Measurements from ENCODE around the gene PSMD1.
"Not testable (repeated sequence)": the region's sequence is repeated elsewhere in the genome, so short reads cannot be mapped to it uniquely, and the experiment has no call there.

PSMD1 gene

GRCh38 chr2:231127480-231127879, 70.8 kb downstream of the PSMD1 start:
- H3K27me3 Mint-ChIP-seq = no peaks in the 10 kb centered on the region
- peaks cover 20% of the 10 kb centered on the region for H3K4me1 Mint-ChIP-seq
- no peaks in the 10 kb centered on the region for H3K9me3 Mint-ChIP-seq
- no peaks in the 10 kb centered on the region for H3K36me3 Mint-ChIP-seq
- no peak for DNase-seq
- no peak overlapping the region for H3K4me3 Mint-ChIP-seq
- no peak overlapping the region for H3K27ac Mint-ChIP-seq
- CTCF ChIA-PET = interaction anchor here (0.8 to 1.1 kb wide), 3 partner anchors 16 to 235 kb away, joined by 3 read pairs; no protein-coding TSS in a partner anchor

- no peak overlapping the region for H3K4me3 Mint-ChIP-seq
- H3K36me3 Mint-ChIP-seq = no peaks in the 10 kb centered on the region
- CTCF ChIA-PET = interaction anchor here (0.8 to 1.2 kb wide), 4 partner anchors 16 to 236 kb away, joined by 3 to 4 read pairs (median 3); no protein-coding TSS in a partner anchor
- H3K27ac Mint-ChIP-seq = no peak overlapping the region
- peaks cover 20% of the 10 kb centered on the region for H3K4me1 Mint-ChIP-seq
- no peaks in the 10 kb centered on the region for H3K27me3 Mint-ChIP-seq
- DNase-seq = no peak
- H3K9me3 Mint-ChIP-seq = no peaks in the 10 kb centered on the region
Observed at GRCh38 chr2:231127936-231128335, 71.3 kb downstream of the PSMD1 start.

- H3K27me3 Mint-ChIP-seq = no peaks in the 10 kb centered on the region
- no peaks in the 10 kb centered on the region for H3K36me3 Mint-ChIP-seq
- CTCF ChIA-PET = interaction anchor here (1.0 to 1.2 kb wide), 3 partner anchors 17 to 99 kb away, joined by 3 to 4 read pairs (median 3); no protein-coding TSS in a partner anchor
- H3K27ac Mint-ChIP-seq = no peak overlapping the region
- H3K4me1 Mint-ChIP-seq = peaks cover 15% of the 10 kb centered on the region
- no peaks in the 10 kb centered on the region for H3K9me3 Mint-ChIP-seq
- DNase-seq = no peak
- H3K4me3 Mint-ChIP-seq = no peak overlapping the region
Observed at GRCh38 chr2:231128541-231128940, 71.9 kb downstream of the PSMD1 start.

GRCh38 chr2:231129216-231129615, 72.5 kb downstream of the PSMD1 start:
- Mint-ChIP-seq H3K4me1 (peaks cover 11% of the 10 kb centered on the region), H3K27me3 (no peaks in the 10 kb centered on the region), H3K4me3 (no peak overlapping the region), H3K36me3 (no peaks in the 10 kb centered on the region), H3K9me3 (no peaks in the 10 kb centered on the region), H3K27ac (no peak overlapping the region)
- no peak for DNase-seq
- CTCF ChIA-PET = interaction anchor here (0.8 to 1.4 kb wide), 2 partner anchors 9 to 22 kb away, joined by 3 read pairs; no protein-coding TSS in a partner anchor

GRCh38 chr2:231130336-231131056, 73.8 kb downstream of the PSMD1 start:
- no peaks in the 10 kb centered on the region for H3K36me3 Mint-ChIP-seq
- CTCF ChIA-PET = interaction anchor here (0.7 to 1.4 kb wide), 2 partner anchors 10 to 52 kb away, joined by 3 read pairs; no protein-coding TSS in a partner anchor

GRCh38 chr2:231132129-231132528, 75.5 kb downstream of the PSMD1 start:
- no peaks in the 10 kb centered on the region for H3K36me3 Mint-ChIP-seq
- no peaks in the 10 kb centered on the region for H3K27me3 Mint-ChIP-seq
- CTCF ChIA-PET = no interaction called here
- no peak overlapping the region for H3K27ac Mint-ChIP-seq
- no peaks in the 10 kb centered on the region for H3K4me1 Mint-ChIP-seq
- DNase-seq = no peak
- H3K4me3 Mint-ChIP-seq = no peak overlapping the region
- H3K9me3 Mint-ChIP-seq = no peaks in the 10 kb centered on the region

More at GRCh38 chr2:231130336-231131056, 73.8 kb downstream of the PSMD1 start:
- Mint-ChIP-seq H3K27me3 (no peaks in the 10 kb centered on the region), H3K9me3 (no peaks in the 10 kb centered on the region), H3K4me3 (no peak overlapping the region), H3K4me1 (peaks cover under 1% of the 10 kb centered on the region), H3K27ac (no peak overlapping the region)
- no peak for DNase-seq

GRCh38 chr2:231133365-231134099, 76.9 kb downstream of the PSMD1 start:
- H3K9me3 Mint-ChIP-seq = no peaks in the 10 kb centered on the region
- no peak overlapping the region for H3K27ac Mint-ChIP-seq
- no peak overlapping the region for H3K4me3 Mint-ChIP-seq
- no peaks in the 10 kb centered on the region for H3K4me1 Mint-ChIP-seq
- H3K27me3 Mint-ChIP-seq = no peaks in the 10 kb centered on the region
- CTCF ChIA-PET = no interaction called here
- DNase-seq = no peak
- peaks cover 3% of the 10 kb centered on the region for H3K36me3 Mint-ChIP-seq

- H3K9me3 Mint-ChIP-seq = no peaks in the 10 kb centered on the region
- CTCF ChIA-PET = no interaction called here
- no peaks in the 10 kb centered on the region for H3K4me1 Mint-ChIP-seq
- DNase-seq = no peak
- H3K36me3 Mint-ChIP-seq = peaks cover 5% of the 10 kb centered on the region
- H3K4me3 Mint-ChIP-seq = no peak overlapping the region
- no peak overlapping the region for H3K27ac Mint-ChIP-seq
- H3K27me3 Mint-ChIP-seq = no peaks in the 10 kb centered on the region
Observed at GRCh38 chr2:231134910-231135655, 78.4 kb downstream of the PSMD1 start.

- DNase-seq = no peak
- Mint-ChIP-seq H3K9me3 (no peaks in the 10 kb centered on the region), H3K4me3 (no peak overlapping the region), H3K36me3 (peaks cover 6% of the 10 kb centered on the region), H3K27me3 (no peaks in the 10 kb centered on the region), H3K4me1 (no peaks in the 10 kb centered on the region), H3K27ac (no peak overlapping the region)
- CTCF ChIA-PET = interaction anchor here (0.6 kb wide), 1 partner anchor 277 kb away, joined by 3 read pairs; no protein-coding TSS in a partner anchor
Observed at GRCh38 chr2:231138699-231139098, 82.0 kb downstream of the PSMD1 start.

- H3K27ac Mint-ChIP-seq = no peak overlapping the region
- H3K27me3 Mint-ChIP-seq = no peaks in the 10 kb centered on the region
- no peaks in the 10 kb centered on the region for H3K9me3 Mint-ChIP-seq
- CTCF ChIA-PET = no interaction called here
- no peak overlapping the region for H3K4me3 Mint-ChIP-seq
- DNase-seq = no peak
- peaks cover 8% of the 10 kb centered on the region for H3K36me3 Mint-ChIP-seq
- H3K4me1 Mint-ChIP-seq = no peaks in the 10 kb centered on the region
Observed at GRCh38 chr2:231139796-231140195, 83.1 kb downstream of the PSMD1 start.

GRCh38 chr2:231140808-231141207, 84.1 kb downstream of the PSMD1 start:
- H3K27ac Mint-ChIP-seq, H3K4me1 Mint-ChIP-seq, H3K27me3 Mint-ChIP-seq, DNase-seq, H3K4me3 Mint-ChIP-seq, CTCF ChIA-PET, H3K9me3 Mint-ChIP-seq: not testable (repeated sequence)
- H3K36me3 Mint-ChIP-seq = peaks cover 10% of the 10 kb centered on the region

- Mint-ChIP-seq H3K4me1 (no peaks in the 10 kb centered on the region), H3K27ac (no peak overlapping the region), H3K9me3 (no peaks in the 10 kb centered on the region), H3K4me3 (no peak overlapping the region), H3K36me3 (peaks cover 26% of the 10 kb centered on the region), H3K27me3 (no peaks in the 10 kb centered on the region)
- CTCF ChIA-PET = no interaction called here
- no peak for DNase-seq
Observed at GRCh38 chr2:231144896-231145295, 88.2 kb downstream of the PSMD1 start.

- Mint-ChIP-seq H3K4me1 (no peaks in the 10 kb centered on the region), H3K36me3 (peaks cover 28% of the 10 kb centered on the region), H3K27ac (no peak overlapping the region), H3K27me3 (no peaks in the 10 kb centered on the region), H3K4me3 (no peak overlapping the region), H3K9me3 (no peaks in the 10 kb centered on the region)
- CTCF ChIA-PET = no interaction called here
- DNase-seq = no peak
Observed at GRCh38 chr2:231146665-231147064, 90.0 kb downstream of the PSMD1 start.

- DNase-seq = no peak
- H3K4me3 Mint-ChIP-seq = no peak overlapping the region
- CTCF ChIA-PET = no interaction called here
- H3K27me3 Mint-ChIP-seq = no peaks in the 10 kb centered on the region
- H3K27ac Mint-ChIP-seq = no peak overlapping the region
- H3K9me3 Mint-ChIP-seq = no peaks in the 10 kb centered on the region
- H3K4me1 Mint-ChIP-seq = no peaks in the 10 kb centered on the region
- H3K36me3 Mint-ChIP-seq = peaks cover 28% of the 10 kb centered on the region
Observed at GRCh38 chr2:231152800-231153557, 96.3 kb downstream of the PSMD1 start.
